ENCODE data around the gene CNOT4.
"Not testable (repeated sequence)": the region's sequence is repeated elsewhere in the genome, so short reads cannot be mapped to it uniquely, and the experiment has no call there.

The CNOT4 gene

DNA sequence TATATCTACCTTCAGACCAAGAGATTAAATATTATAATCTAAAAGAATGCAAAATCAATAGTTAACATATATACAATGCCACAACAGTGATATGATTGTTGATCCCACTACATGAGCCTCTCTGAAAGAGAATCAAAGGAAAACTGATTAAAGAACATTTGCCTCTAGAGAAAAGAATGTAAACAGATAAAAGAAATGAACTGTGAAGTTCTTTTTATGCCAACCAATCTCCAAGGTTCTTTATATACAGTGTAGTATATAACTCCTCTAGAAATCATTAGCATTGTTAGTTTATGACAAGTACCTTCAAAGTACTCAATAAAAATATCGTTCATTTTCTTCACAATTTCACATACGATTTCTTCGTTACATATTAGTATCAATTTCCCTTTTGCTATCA, 20.1 kb downstream of the CNOT4 start:
- TF ChIP-seq, protein P1, sequence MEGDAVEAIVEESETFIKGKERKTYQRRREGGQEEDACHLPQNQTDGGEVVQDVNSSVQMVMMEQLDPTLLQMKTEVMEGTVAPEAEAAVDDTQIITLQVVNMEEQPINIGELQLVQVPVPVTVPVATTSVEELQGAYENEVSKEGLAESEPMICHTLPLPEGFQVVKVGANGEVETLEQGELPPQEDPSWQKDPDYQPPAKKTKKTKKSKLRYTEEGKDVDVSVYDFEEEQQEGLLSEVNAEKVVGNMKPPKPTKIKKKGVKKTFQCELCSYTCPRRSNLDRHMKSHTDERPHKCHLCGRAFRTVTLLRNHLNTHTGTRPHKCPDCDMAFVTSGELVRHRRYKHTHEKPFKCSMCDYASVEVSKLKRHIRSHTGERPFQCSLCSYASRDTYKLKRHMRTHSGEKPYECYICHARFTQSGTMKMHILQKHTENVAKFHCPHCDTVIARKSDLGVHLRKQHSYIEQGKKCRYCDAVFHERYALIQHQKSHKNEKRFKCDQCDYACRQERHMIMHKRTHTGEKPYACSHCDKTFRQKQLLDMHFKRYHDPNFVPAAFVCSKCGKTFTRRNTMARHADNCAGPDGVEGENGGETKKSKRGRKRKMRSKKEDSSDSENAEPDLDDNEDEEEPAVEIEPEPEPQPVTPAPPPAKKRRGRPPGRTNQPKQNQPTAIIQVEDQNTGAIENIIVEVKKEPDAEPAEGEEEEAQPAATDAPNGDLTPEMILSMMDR (IDR thresholded peaks at IDR 0.05; ENCODE audit: low read depth, low read length): no peak
- in situ Hi-C loops (cut with HindIII; ENCODE audit: low sequenced_read_pairs): no loop called here
- no peak for DNase-seq (ENCODE audit: low read depth, low spot score)
- no peak overlapping the region for H3K4me3 ChIP-seq (ENCODE audit: low read depth, low read length)

DNA sequence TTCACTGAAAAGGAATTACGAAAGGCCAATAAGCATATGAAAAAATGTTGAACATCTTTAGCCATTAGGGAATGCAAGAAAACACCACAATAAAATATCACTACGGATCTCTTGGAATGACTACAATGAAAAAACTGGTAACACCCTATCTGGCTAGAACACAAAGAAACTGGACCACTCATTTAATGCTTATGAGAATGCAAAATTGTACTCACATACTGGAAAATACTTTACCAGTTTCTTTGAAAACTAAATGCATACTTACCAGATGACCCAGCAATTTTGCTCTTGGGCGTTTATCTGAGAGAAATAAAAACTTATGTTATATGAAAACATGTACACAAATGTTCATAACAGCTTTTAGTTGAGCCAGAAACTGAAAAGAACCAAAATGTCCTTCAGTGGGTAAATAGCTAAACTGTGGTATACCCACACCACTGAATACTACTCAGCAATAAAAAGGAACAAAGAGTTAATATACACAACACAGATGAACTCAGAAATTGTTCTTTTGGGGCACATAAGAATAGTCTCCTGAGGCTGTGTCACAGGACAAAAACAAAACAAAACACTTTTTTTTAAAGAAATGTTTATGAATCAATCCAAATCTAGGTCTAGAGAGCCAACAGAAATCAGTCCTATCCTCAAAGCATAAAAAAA, 23.5 kb downstream of the CNOT4 start:
- DNase-seq (ENCODE audit: low read depth, low spot score): peak; percentile 16
- TF ChIP-seq, protein P1 (IDR thresholded peaks at IDR 0.05; ENCODE audit: low read depth, low read length): no peak
- in situ Hi-C loops (cut with HindIII; ENCODE audit: low sequenced_read_pairs): no loop called here
- no peak overlapping the region for H3K4me3 ChIP-seq (ENCODE audit: low read depth, low read length)

DNA sequence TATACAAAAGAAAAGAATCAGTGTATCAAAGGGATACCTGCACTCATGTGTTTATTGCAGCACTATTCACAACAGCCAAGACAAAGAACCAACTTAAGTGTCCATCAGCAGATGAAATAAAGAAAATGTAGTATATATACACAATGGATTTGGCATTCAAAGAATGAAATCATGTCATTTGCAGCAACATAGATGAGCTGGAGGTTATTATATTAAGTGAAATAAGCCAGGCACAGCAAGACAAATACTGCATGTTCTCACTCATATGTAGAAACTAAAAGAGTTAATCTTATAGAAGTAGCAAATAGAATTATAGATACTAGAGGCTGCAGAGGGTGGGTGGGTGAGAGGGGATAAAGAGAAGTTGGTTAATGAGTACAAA, 28.3 kb downstream of the CNOT4 start:
- in situ Hi-C loops (cut with HindIII; ENCODE audit: low sequenced_read_pairs): no loop called here
- DNase-seq (ENCODE audit: low read depth, low spot score): no peak
- no peak overlapping the region for H3K4me3 ChIP-seq (ENCODE audit: low read depth, low read length)
- TF ChIP-seq, protein P1 (IDR thresholded peaks at IDR 0.05; ENCODE audit: low read depth, low read length): no peak

DNA sequence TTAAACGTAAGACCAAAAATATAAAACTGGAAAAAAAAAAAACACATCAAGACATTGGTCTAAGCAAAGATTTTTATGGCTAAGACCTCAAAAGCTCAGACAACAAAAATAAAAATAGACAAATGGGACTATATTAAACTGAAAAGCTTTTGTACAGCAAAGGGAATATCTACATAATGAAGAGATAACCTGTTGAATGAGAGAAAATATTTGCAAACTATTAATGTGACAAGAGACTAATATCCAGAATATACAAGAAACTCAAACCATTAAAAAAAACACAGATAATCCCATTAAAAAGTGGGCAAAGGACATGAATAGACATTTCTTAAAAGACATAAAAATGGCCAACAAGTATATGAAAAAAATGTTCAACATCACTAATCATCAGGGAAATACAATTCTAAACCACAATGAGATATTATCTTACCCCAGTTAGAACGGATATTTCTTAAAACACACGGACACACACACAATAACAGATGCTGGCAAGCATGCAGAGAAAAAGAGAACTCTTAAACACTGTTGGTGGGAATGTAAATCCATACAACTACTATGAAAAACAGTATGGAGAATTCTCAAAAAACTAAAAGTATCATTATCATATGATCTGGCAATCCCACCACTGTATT, 28.8 kb downstream of the CNOT4 start:
- DNase-seq (ENCODE audit: low read depth, low spot score): no peak
- in situ Hi-C loops (cut with HindIII; ENCODE audit: low sequenced_read_pairs): no loop called here

DNA sequence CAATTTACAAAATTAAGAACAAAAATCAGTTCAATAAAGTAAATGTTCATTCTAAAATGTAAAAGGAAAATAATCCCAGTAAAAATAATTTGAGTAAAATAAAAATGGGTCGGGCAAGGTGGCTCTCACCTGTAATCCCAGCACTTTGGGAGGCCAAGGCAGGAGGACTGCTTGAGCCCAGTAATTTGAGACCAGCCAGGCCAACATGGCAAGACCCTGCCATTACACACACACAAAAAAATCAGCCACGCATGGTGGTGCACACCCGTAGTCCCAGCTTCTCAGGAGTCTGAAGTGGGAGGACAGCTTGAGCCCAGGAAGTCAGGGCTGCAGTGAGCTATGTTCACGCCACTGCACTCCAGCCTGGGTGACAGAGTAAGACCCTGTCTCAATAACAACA, 34.4 kb downstream of the CNOT4 start:
- no peak for DNase-seq (ENCODE audit: low read depth, low spot score)
- no peak overlapping the region for H3K4me3 ChIP-seq (ENCODE audit: low read depth, low read length)
- TF ChIP-seq, protein P1 (IDR thresholded peaks at IDR 0.05; ENCODE audit: low read depth, low read length): no peak
- in situ Hi-C loops (cut with HindIII; ENCODE audit: low sequenced_read_pairs): no loop called here

More for the DNA sequence above, 28.8 kb downstream of the CNOT4 start:
- no peak overlapping the region for H3K4me3 ChIP-seq (ENCODE audit: low read depth, low read length)
- TF ChIP-seq, protein P1 (IDR thresholded peaks at IDR 0.05; ENCODE audit: low read depth, low read length): no peak

DNA sequence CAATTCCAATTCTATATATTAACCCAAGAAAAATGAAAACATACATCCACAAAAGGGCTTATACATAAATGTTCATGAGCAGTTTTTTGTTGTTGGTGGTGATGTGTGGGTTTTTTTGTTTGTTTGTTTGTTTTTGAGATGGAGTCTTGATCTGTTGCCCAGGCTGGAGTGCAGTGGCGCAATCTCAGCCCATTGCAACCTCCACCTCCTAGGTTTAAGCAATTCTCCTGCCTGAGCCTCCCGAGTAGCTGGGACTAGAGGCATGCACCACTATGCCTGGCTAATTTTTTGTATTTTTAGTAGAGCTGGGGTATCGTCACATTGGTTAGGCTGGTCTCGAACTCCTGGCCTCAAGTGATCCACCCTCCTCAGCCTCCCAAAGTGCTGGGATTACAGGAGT, 40.2 kb downstream of the CNOT4 start:
- in situ Hi-C loops (cut with HindIII; ENCODE audit: low sequenced_read_pairs); H3K4me3 ChIP-seq (ENCODE audit: low read depth, low read length); DNase-seq (ENCODE audit: low read depth, low spot score): not testable (repeated sequence)

DNA sequence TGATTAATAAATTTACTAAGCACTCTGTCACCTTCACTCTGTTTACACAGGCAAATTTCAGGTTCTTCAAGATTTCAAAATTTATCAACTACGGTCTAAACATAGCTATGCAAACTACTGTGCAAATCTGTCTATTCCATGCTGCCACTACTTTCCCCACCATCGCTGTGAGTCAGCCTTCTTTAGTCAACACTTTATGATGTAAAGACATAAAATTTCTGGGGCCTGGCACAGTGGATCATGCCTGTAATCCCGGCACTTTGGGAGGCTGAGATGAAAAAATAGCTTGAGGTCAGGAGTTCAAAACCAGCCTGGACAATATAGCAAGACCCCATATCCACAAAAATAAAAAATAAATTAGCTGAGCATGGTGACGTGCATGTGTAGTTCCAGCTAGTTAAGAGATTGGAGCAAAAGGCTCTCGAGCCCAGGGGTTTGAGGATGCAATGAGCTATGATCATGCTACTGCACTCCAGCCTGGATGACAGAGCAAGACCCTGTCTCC, 42.6 kb downstream of the CNOT4 start:
- no peak overlapping the region for H3K4me3 ChIP-seq (ENCODE audit: low read depth, low read length)
- in situ Hi-C loops (cut with HindIII; ENCODE audit: low sequenced_read_pairs): no loop called here
- TF ChIP-seq, protein P1 (IDR thresholded peaks at IDR 0.05; ENCODE audit: low read depth, low read length): no peak
- no peak for DNase-seq (ENCODE audit: low read depth, low spot score)
